Measurements from ENCODE around the gene TULP4.

- TF ChIP-seq ZNF274 (IDR thresholded peaks at IDR 0.05; ENCODE audit: low read depth, low read length), result no peak
- no peak for TF ChIP-seq SUZ12 (IDR thresholded peaks at IDR 0.05; ENCODE audit: extremely low read depth, insufficient read depth, insufficient read length)
- TF ChIP-seq YY1 (IDR thresholded peaks at IDR 0.05; ENCODE audit: insufficient read depth, insufficient read length), result no peak
These were observed 219.3 kb downstream of the TULP4 start for GRCh38 chr6:158531566-158531965.

All from NT2/D1 (cell line).